Activated effector memory CD4-positive, alpha-beta T cell treated with anti-CD3 and anti-CD28 coated beads, Interleukin-2, amount 50 U/mL, for 16 hours (primary cell): Measurements from ENCODE around the gene TAF1A.
"Not testable (repeated sequence)": the region's sequence is repeated elsewhere in the genome, so short reads cannot be mapped to it uniquely, and the experiment has no call there.

Experiments
- DNase-seq: peaks from one replicate; pipeline ENCODE4 v3.0.0-alpha.2; 2020

Gene TAF1A

DNA sequence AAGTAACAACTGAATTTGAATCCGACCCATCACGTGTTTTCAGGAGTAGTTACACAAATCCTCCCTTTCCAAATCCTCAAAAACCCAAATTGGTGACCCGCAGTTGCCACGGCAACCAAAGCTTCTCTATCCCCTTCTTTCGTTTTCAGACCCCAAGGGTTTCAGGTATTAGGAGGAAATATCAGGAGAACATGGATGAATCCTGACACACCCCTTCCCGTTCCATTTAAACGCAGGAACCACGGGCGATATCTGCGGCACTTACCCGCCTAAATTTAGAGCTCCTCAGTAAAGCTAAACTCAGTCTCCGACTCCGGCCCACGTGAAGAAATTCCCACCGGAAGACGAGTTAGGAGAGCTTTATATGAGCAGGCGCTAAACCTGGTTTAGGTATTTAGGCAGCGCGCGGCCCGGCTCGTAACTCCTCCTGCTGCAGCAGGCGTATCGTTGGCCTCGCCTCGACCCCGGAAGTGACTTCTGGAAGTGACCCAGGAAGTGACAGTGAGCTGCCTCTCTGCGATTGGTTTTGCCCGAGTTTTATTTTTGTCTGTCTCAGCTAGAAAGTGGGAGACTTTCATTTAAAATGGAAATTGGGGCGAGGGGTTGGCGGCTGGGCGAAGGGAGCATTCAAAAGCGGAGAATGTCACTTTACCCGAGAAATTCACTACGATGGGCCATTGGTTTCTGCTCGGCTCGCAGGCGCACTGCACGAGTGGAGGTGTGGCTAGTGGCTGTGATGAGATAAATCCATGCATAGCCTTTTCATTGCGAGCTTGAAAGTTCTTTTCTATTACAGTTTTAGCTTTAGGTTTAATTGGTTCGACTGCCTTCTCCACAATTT lies at the start of gene TAF1A:
TAF1A (minus strand) TSS at position 472 of the 841 bp plus-strand sequence.
- peak; percentile 95 for DNase-seq

DNA sequence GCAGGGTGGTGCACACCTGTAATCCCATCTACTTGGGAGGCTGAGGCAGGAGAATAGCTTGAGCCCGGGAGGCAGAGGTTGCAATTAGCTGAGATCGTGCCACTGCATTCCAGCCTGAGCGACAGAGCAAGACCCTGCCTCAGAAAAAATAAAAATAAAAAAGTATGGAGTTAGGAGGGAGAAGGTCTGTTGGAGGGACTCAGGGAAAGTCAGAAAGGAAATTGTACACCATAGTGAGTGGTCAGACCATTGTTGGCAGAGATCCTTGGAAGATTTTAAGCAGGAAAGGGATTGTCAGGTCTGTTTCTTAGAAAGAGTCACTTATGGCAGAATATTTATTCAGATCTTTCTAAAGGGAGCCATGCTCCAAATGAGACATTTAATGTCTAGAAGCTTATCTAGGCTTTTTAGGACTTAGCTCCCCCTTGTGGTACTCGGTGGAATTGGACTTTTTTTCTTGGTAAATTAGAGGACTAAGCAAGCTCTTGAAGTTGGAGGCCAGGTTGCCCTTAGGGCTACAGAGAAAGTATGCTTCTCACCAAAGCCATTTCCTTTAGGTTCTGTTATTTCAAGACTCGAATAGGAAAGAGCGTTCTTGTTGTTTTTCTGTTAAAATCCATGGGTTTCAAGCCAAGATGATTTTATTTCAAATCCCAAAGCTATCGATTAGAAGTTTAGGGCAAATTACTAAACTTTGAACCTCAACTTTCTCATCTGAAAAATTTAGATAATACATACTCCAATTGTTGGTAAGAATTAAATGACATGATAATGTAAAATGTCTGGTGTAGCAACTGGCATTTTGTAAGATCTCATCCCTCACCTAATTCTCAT lies 44.7 kb upstream of the TAF1A start:
- DNase-seq: no peak

DNA sequence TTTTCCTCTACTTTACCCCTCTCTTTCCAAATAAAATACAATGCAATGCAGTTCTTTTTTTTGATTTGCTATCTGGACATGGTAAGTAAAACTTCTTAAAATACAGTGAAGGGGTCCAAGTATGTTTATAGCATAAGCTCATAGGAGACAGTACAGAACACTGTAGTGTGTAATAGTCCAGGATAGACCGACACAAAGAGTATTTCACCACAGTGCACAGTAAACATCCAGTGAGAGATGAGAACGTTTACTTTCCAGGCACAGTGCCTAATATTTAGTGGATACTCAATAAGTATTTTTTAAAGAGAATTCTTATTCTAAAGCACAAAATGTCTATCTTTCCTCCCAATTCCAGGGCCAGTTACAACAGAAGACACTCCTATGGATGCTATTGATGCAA lies 43.0 kb upstream of the TAF1A start:
- no peak for DNase-seq

DNA sequence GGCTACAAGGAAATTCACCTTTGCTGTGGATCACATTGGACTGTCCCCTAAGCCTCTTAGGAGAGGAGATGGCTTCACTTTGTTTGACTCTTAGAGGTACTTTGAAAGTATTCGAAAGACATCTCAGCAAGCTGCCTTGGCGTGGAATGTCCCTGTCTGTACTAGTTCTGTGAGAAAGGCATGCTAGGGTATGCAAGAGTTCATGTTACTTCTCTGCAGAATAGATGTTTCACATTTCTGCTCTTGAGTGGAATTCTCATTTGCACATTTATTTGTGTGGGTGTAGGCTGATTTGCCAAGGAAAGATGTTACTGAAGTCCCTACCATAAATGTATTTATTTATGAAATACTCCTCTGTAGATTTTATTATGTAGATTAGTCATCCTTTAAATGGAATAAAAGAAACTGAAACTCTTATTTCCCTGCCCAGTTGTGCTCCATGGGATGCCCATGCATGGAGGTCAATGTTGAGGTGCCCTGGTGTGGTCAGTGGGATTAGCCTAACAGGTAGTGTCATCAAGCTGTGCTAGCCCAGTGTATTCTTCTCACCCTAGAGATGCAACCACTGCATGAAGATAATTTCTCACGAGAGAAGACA lies 42.0 kb upstream of the TAF1A start:
- DNase-seq: no peak

DNA sequence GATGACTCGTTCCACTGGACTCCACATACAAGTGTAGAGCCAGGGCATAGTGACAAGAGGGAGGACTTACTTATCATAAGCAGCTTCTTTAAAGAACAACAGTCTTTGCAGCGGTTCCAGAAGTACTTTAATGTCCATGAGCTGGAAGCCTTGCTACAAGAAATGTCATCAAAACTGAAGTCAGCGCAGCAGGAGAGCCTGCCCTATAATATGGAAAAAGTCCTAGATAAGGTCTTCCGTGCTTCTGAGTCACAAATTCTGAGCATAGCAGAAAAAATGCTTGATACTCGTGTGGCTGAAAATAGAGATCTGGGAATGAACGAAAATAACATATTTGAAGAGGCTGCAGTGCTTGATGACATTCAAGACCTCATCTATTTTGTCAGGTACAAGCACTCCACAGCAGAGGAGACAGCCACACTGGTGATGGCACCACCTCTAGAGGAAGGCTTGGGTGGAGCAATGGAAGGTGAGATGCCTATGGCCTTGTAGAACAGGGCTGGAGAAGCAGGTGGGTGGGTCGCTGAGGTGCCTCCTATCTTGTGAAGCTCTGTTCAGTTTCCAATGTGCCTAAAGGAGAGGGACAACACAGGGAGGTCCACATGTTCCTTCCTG lies 40.3 kb upstream of the TAF1A start:
- no peak for DNase-seq

DNA sequence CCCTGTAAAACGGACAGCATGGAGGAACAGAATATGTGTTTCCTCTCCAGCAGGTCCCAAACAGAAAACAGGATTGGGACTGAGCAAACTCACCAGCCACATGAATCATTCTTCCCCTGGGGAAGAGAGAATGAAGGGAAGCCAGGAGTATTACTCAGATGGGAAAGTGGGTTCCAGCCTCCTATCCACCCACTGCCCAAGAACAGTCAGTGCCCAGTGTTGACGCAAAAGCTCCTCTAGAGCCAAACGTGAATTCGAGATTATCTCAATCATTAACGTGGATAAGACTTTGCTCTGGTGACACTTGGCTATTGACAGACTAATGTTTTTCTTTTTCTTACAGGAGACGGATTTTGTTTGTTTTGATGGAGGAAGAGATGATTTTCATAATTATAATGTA lies 37.5 kb upstream of the TAF1A start:
- DNase-seq: no peak

DNA sequence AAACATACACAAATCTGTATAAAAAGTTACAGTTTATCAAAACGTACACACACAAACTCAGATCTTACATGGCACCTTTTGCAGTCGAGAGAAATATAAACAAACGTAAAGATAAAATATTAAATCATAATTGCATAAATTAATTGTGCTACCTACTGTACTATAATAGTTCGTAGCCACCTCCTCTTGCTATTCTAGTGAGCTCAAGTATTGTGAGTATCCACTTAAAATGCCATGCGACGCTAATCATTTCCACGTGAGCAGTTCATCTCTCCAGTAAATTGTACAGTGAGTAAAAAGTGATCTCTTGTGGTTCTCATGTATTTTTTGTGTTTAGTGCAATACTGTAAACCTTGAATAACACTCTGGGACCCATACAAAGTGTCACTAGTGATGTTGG lies 34.5 kb upstream of the TAF1A start:
- DNase-seq: no peak

DNA sequence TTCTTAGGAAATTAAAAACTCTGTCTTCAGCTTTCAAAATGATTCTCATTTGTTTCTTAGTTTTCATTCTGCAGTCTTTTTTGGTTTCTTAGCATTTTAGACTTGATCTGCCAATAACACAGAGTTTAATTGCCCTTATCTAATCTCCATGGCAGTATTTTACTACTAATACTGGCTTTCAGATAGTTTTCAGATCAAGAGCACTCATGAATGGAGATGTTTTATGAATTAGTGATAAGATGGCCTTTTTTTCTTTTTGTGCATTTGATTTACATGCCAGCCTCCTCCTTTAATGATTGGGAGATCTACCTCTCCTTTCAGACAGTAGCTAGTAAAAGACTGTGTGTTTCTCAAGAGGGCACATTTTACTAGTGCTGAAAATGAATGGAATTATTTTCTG lies 33.7 kb upstream of the TAF1A start:
- DNase-seq: no peak

DNA sequence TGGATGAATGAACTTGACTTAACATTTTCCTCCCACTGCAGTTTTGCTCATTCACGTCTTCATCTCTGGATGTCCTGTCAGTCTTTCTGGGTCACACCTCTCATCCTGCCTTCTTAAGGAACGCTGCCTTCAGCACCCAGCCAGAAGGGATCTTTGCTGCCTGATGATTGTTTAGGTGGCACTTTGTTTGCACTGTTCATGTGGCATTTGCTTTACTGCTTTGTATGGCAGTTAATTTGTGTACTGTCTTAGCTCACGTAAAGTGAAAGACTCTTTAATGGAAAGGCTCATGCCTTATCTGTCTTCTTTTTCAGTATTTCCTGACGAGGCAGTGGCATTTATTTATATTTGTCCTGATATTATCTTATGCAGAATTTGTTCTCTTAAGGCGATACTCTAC lies 33.0 kb upstream of the TAF1A start:
- no peak for DNase-seq

DNA sequence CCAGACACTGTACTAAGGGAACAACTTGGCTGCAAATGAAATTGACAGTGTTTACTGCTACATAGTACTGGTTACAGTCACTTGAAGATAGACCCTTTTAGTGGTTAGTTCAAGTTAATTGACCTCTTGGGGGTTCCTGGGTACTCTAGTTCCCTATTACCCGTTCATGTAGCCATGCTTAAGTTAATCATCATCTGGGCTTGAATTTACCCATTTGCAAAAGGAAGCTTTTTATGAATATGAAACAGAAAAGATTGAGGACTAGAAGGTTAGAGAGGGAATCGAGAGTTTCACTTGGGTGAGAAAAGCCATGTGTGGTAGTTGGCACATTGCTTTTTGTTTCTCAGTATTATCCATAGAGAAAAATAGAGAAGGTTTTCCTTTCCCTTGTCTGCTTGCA lies 30.8 kb upstream of the TAF1A start:
- DNase-seq: no peak

DNA sequence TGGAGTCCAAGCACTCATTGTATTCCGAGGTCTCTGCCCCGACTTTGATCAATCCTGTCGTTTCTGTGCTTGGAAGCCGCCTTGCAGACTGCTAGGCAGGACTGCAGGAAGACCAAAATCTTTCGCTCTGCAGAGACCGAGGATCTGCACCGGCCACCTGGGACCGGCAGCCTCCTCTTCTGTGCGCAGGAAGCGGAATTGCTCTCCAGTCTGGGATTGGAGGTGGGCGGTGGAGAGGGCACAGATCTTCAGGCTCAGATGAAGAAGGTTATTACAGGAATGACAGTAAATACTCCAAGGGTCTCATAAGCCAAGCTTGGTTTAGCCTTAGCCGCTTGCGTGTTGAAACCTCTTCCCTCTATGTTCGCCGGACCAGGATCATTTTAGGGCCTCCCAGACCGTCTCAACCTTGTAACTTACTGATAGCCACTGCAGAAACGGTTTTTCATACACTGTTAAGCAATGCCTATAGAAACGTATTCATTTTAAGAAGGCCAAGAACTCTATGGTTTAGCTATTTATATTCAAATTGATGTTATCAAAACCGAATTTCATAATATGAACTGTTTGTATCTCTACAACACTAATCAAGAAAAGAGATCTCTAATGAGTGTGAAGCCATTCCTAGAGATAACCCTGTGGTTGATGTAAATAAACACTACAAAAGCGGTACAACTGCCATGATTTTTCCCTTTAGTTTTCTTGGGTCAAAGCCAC lies 29.3 kb upstream of the TAF1A start:
- peak; percentile 63 for DNase-seq

DNA sequence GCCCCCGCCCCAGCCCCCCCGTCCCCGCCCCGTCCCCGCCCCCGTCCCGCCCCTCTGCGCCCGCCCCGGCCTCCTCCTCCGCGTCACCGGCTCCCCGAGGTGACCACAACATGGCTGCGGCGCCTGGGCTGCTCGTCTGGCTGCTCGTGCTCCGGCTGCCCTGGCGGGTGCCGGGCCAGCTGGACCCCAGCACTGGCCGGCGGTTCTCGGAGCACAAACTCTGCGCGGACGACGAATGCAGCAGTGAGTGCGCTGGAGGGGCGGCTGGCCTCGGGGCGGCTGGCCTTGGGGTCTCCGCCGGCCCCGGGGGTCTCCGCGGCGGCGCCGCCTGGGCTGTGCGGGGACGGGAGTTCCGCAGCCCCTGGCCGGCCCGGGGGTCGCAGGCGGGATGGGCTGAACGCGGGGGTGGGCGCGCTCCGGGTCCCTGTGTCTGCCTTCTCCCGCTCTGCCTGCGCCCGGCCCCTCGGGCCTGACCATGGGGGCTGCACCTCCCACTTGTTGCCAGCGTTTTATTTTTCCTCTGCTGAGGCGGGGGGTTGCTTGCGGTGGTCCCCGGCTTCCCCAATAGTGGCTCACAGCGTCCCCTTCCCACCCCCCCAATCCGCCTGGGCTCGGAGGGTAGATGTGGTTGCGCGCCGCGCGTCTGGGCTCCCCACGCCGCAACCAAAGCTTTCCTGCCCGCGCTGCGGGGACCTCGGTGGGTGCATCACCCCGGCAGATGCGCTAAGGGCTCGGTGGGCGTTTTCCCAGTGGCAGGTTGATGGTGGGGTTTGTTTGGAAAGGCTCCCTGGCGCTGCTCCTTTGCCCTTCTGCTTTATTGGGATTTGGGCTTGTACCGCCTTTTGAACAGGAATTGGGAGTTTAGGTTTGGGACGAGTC lies 28.5 kb upstream of the TAF1A start, which contains the start of gene MIA3:
MIA3 (plus strand) TSS at position 97 of the 879 bp plus-strand sequence; CDS start at position 111, 14 bp downstream.
- peak; percentile 92 for DNase-seq

DNA sequence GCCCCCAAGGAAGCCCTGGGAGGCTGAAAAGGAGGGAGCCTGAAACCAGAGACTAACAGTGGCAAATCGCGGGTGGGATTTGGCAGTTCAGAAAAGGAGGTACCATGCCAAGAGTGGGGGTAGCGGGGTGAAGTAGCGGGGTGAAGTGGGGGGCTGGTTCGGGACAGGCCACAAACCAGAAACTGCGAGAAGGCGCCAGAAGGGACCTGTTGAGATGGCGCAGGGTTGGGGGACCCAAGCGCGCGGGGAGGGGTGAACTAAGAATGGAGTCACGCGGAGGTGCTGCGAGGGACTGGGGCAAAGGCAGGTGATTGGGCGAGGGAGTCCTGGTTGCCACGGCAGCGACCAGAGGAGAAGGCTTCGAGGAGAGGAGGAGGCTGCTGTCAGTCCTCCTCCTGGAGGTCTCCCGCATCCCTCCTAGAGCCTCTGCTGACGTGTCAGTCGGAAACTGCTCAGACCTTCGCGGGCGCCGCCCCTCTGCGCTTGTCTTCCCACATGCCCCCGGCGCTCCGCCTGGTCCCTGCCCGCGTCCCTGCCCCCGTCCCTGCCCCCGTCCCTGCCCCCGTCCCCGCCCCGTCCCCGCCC lies 27.7 kb upstream of the TAF1A start:
- DNase-seq: peak; percentile 96

DNA sequence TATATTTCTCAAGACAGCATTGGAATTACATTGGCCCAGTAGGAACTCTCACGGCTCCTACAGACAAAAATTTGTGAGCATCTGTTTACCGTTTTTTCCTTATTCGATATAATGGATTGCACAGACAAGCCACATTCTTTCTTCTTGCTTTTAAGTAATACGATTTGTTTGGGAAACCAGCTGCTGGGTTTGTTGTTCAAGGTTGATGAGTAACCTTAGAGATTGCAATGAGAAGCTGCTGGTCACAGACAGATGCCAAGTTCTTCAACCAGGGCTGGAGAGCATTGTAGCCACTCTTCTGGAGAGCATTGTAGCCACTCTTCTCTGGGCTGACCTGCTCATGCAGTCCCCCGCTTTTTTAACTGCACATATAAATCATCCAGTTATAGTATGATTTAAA lies 26.8 kb upstream of the TAF1A start:
- no peak for DNase-seq

DNA sequence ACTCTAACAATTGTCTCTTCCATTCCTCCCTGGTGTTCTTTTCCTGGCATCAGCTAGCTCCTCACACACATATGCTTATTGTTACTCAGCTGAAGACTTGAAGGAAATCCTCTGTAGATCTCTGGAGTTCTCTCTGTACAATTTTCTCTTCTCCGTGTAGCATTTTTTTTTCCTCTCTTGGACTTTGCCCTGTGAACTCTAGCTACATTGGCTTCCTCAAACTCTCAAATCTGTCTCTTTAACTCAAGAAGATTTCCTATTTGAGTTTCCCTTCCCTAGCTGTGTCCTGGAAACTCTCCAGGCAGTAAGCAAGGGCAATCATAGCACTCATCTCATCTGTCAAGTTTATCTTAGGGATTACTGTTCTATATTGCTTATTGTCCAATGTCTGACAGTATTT lies 23.9 kb upstream of the TAF1A start:
- DNase-seq: no peak

DNA sequence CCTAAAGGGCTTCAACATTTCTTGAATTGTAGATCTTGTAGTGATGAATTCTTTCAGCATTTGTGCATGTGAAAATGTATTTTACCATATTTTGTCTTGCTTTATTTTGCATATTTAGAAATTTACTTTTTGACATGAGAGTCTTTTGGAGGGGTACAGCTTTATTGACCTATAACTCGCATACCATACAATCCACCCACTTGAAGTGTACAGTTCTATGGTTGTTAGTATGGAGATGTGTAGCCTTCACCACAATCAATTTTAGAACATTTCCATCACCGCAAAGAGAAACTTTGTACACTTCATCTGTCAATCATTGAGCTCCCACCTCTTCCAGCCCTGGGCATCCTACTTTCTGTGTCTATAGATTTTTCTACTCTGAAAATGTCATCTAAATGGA lies 21.0 kb upstream of the TAF1A start:
- no peak for DNase-seq

DNA sequence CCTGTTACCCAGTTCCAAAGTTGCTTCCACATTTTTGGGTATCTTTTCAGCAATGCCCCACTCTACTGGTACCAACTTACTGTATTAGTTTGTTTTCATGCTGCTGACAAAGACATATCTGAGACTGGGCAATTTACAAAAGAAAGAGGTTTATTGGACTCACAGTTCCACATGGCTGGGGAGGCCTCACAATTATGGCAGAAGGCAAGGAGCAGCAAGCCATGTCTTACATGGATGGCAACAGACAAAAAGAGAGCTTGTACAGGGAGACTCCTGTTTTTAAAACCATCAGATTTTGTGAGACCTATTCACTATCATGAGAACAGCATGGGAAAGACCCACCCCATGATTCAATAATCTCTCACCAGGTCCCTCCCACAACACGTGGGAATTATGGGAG lies 19.4 kb upstream of the TAF1A start:
- DNase-seq: not testable (repeated sequence)

DNA sequence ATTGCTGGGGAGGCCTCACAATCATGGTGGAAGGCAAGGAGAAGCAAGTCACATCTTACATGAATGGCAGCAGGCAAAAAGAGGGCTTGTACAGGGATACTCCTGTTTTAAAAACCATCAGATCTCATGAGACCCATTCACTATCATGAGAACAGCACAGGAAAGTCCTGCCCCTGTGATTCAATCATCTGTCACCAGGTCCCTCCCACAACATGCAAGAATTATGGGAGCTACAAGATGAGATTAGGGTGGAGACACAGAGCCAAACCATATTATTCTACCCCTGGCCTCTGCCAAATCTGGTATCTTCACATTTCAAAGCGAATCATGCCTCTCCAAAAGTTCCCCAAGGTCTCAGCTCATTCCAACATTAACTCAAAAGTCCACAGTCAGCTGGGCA lies 17.0 kb upstream of the TAF1A start:
- no peak for DNase-seq

DNA sequence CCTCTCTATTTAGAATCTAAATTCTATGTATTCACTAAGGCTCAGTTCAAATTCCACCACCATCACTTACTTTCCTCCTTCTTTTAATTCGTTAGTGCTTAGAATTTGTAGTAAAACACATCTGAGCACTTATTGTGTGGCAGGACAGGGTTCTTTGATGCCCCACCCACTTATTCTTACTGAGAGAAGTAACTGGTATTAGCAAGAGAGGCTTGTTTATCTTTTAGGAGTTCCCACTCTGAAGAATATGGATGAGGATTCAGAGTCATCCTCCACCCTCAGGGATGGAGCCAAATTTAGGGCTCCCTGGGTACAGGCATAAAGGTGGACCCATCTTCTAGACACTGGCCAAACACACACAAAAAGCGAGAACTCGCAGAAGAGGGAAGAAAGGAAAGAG lies 11.5 kb upstream of the TAF1A start:
- no peak for DNase-seq

DNA sequence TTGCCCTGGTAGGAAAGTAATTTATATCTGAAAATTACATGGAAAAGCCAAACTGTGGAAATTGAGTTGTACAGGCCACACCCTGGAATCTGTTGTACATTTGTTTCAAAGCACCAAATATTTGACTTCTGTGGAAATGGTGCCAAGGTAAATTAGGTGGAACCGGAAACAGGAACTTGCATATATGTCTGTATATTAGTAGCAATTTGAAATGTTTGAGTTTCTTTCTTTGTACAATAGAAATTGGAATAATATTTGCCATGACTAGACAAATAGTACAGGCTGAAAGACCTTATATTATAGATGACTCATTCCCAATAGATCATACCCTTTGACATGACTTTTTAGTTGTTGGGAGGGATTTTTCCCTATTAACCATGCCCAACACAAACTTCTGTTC lies 10.5 kb upstream of the TAF1A start:
- DNase-seq: no peak

DNA sequence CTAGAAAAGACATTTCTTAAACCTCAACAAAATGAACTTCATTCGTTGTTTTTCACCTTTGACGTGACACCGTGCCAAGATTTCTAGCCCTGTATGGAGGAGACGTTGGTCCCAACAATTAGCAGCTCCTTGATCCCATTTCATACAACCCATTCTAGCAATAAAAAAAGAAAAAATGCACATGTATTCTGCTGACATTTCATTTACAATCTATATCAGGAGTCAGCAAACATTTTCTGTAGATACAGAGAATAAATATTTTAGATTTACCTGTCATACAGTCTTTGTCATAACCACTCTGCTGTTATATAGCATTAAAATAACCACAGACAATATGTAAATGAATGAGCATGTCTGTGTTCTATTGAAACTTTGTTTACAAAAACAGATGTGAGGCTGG lies 7.0 kb upstream of the TAF1A start:
- DNase-seq: no peak
